ENCODE data around the gene VWA2. TPM values are rescaled to one million over a fixed set of nuclear protein-coding genes. Genes with fewer than 3 reads are reported as not detected.

VWA2 gene
- total RNA-seq, 1 donor from 2014 or later: 1.2 TPM

DNA sequence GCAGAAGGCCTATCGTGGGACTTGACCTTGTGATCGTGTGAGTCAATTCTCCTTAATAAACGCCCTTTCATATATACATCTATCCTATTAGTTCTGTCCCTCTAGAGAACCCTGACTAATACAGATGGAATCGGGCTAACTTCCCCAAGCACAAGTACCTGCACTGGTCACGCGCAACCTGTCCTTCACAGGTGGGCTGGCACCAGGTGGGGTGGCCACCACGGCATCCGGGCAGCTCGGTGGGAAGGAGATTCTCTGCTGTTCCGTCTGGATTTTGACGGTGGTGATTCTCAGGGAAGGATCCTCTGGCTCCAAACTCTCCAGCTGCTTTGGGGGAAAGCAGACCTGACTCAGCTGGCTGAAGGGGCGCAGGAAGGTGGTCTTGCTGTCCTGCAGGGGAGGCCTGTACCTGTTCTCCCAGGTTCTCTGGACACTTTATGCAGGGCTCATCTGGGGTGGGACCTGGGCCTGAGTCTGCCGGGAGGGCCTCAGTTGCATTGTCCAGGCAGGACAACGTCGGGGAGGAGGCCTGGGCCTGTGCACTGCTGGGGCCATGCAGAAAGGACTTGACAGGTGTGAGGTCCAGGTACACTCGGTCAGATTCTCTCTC, 61.1 kb downstream of the VWA2 start:
- no peak overlapping the region for H3K4me3 ChIP-seq (ENCODE audit: low read depth, low read length)
- DNase-seq (ENCODE audit: low read depth): no peak
- TF ChIP-seq, protein P1, sequence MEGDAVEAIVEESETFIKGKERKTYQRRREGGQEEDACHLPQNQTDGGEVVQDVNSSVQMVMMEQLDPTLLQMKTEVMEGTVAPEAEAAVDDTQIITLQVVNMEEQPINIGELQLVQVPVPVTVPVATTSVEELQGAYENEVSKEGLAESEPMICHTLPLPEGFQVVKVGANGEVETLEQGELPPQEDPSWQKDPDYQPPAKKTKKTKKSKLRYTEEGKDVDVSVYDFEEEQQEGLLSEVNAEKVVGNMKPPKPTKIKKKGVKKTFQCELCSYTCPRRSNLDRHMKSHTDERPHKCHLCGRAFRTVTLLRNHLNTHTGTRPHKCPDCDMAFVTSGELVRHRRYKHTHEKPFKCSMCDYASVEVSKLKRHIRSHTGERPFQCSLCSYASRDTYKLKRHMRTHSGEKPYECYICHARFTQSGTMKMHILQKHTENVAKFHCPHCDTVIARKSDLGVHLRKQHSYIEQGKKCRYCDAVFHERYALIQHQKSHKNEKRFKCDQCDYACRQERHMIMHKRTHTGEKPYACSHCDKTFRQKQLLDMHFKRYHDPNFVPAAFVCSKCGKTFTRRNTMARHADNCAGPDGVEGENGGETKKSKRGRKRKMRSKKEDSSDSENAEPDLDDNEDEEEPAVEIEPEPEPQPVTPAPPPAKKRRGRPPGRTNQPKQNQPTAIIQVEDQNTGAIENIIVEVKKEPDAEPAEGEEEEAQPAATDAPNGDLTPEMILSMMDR (conservative IDR thresholded peaks at IDR 0.05; ENCODE audit: low read depth, low read length): no peak

DNA sequence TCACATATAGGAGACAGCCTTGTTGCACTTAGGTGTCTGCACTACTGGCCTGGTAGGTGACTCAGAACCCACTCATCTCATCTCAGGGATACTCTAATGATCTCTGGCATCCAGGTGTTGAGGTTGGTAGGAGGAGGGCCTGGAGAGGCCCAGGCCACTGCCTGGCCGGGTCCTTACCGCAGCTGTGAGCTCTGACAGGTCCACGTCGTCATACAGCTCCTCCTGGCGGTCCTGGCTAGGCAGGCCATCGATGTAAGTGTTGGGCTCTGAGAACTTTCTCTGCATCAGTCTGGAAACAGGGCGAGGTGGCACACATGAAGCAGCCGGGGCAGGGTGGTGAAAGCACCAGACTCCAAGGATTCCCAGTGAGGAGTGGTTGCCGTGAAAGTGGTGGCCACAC, 62.1 kb downstream of the VWA2 start:
- H3K4me3 ChIP-seq (ENCODE audit: low read depth, low read length): no peak overlapping the region
- no peak for DNase-seq (ENCODE audit: low read depth)
- TF ChIP-seq, protein P1 (conservative IDR thresholded peaks at IDR 0.05; ENCODE audit: low read depth, low read length): no peak

DNA sequence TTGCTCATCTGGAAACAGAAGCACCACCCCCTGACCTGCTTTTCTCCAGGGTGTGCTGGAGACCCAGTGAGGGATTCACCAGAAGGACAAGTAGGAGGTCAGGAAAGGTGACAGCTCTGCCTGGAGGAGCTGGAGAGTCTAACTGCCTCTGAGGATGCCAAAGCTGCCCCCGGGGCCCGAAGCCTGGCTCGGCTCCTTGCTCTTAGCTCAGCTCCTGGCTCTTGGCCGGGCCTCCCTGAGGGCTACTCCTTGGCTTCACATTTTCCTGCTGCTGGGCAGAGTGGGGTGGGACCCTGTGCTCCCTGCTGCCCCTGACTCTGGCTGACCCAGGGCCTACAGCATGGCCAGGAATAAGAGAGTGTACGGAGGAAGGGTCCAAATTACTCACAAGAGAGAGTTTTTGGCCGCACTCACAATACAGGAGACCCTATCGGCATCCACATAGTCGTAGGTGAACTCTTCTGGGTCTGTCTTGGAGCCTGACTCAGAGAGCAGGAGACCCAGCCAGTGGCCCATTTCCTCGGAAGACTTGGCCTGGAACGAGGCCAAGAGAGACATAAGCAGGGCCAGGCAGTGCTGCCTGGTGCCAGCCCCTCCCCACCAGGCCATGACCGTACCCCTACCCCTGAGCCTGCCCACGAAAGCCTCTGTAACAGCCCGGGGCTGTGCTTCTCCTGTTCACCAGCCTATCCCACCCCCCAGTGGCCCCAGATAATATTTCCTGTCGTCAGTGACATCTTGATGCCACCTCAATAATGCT, 63.1 kb downstream of the VWA2 start:
- no peak overlapping the region for H3K4me3 ChIP-seq (ENCODE audit: low read depth, low read length)
- TF ChIP-seq, protein P1 (conservative IDR thresholded peaks at IDR 0.05; ENCODE audit: low read depth, low read length): peak; percentile 6
- DNase-seq (ENCODE audit: low read depth): no peak

DNA sequence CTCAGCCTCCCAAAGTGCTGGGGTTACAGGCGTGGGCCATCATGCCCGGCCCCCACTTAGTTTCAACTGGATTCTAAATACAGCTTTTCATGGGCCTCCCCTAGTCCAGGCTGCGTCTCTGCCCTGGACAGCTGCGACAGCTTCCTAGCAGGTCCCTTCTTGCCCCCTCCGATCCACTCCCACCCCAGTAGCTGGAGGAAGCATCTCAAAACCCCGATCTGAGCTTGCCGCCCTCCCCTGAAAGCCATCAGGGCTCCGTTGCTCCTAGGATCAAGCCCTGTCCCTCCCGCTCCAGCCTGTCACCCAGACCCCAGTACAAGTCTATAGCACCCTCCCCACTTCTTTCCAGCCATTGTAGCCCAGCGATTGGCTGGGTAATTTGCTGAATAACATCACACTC, 64.5 kb downstream of the VWA2 start:
- DNase-seq (ENCODE audit: low read depth): no peak
- H3K4me3 ChIP-seq (ENCODE audit: low read depth, low read length): no peak overlapping the region
- TF ChIP-seq, protein P1 (conservative IDR thresholded peaks at IDR 0.05; ENCODE audit: low read depth, low read length): no peak

DNA sequence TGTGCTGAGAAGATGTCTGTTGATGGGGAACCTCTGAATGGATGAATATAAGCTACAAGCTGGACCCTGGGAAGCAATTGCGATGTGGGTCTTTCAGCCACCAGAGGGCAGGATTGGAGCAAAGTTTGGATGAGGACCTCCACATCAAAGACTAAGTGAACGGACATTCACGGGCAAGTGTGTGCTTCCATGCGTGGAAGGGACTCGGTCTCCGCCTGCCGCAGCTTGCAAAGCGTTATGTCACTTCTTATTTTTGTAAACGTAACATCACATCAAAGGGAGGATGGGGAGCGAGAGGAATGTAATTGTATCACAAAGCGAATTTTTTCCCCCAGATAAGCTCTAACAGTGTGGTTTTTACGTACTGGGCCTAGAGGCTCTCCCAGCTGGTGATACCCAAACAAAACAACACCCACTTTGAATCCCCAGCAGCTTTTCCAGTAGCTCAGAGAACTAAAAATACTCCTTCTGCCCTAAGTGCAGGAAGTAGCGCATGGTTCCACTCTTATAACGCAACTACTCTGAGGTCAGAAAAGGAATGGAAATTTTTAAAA, 65.0 kb downstream of the VWA2 start:
- peak overlapping the region; percentile 43 for H3K4me3 ChIP-seq (ENCODE audit: low read depth, low read length)
- DNase-seq (ENCODE audit: low read depth): peak; percentile 49
- TF ChIP-seq, protein P1 (conservative IDR thresholded peaks at IDR 0.05; ENCODE audit: low read depth, low read length): peak; percentile 87

DNA sequence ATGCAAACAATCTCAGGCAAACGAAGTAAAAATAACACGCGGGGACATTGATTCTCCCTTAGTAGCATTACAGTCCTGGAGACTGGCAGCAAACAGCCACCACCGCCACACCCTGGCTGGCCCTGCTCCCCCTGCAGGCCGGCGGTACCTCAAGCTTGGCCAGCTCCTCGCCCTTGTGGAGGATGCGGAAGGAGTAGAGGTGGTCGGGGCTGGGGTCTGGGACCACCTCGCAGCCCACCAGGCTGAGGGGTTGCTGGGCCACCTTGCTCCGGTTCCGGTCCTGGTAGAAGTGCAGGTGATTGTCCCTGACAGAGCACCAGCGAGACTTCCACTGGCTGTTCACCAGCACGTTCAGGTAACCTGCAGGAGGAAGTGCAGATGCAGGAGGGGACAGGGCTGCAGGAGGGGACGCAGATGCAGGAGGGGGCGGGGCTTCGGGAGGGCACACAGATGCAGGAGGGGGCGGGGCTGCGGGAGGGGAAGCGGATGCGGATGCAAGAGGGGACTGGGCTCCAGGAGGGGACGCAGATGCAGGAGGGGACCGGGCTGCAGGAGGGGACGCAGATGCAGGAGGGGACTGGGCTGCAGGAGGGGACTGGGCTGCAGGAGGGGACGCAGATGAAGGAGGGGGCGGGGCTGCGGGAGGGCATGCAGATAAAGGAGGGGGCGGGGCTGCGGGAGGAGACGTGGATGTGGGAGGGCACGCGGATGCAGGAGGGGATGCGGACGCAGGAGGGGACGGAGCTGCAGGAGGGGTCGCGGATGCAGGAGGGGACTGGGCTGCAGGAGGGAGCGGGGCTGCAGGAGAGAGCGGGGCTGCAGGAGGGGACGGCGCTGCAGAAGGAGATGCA, 65.7 kb downstream of the VWA2 start:
- TF ChIP-seq, protein P1 (conservative IDR thresholded peaks at IDR 0.05; ENCODE audit: low read depth, low read length): peak; percentile 69
- H3K4me3 ChIP-seq (ENCODE audit: low read depth, low read length): peak overlapping the region; percentile 43
- no peak for DNase-seq (ENCODE audit: low read depth)

All from epithelial cell of proximal tubule (primary cell).